ENCODE data around the gene RBM39.

DNA sequence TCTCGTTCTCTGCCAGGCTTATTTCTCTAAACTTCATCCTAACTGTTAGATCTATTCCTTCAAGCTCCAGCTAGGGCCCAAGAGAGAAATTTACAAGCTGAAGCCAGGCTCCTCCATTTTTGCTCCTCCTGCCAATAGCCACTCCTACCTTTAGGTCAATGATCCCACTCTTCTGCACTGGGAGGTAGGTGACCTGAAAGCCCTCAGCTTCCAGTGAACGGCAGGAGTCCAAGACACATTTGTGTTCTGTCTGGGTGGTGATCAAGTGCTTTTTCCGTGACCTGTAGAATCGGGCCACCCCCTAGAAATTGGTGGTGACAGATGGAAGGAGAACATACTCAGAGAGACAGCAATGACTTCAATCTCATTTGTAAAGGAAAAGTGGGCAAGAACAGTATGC is 51.8 kb downstream of the RBM39 start:
- TF ChIP-seq CTCF (conservative IDR thresholded peaks at IDR 0.05; ENCODE audit: low read depth, low read length) (no peak), EZH2phosphoT487 (IDR thresholded peaks at IDR 0.05; ENCODE audit: borderline replicate concordance, low read length) (no peak)
